GM12878 (cell line): ENCODE results near the gene GZMH. TPM values are rescaled to one million over a fixed set of nuclear protein-coding genes. Genes with fewer than 3 reads are reported as not detected.

Experiments used
- ATAC-seq: fragments of 200-7000 bp; cut with Tn5 transposase; 3 replicates; pipeline ENCODE4 v1.9.1; 2020; ENCODE audit warnings: mild to moderate bottlenecking, moderate library complexity
- BruUV-seq: library from RNA; stranded (reverse); fragments of 400-500 nt; replicated peaks from 2 replicates; lab custom pipeline; 2021; lab: Mats Ljungman, UMichigan
- CTCF ChIA-PET: fragments of 300-600 bp; sonication (Branson Sonifier 250); formaldehyde crosslinking; extraction: SDS; loops from one replicate; lab custom pipeline; 2021; ENCODE audit warnings: inconsistent platforms; lab: Yijun Ruan, JAX
- POLR2A ChIA-PET: fragments of 350-600 bp; formaldehyde crosslinking; extraction: SDS; loops from one replicate; lab custom pipeline; 2021; ENCODE audit warnings: inconsistent platforms; lab: Charles Lee
- RAD21 ChIA-PET: fragments of 300-600 bp; sonication (Branson Sonifier 250); formaldehyde crosslinking; loops from one replicate; lab custom pipeline; 2023; ENCODE audit warnings: antibody characterized with exemption; ENCODE audit not compliant: unreplicated experiment; lab: Charles Lee
- SMC1A ChIA-PET: fragments of 300-600 bp; sonication (Branson Sonifier 250); formaldehyde crosslinking; loops from one replicate; lab custom pipeline; 2023; ENCODE audit not compliant: unreplicated experiment, uncharacterized antibody; lab: Charles Lee
- DNase-seq: peaks from one replicate; pipeline ENCODE4 v3.0.0-alpha.2; 2011; ENCODE audit warnings: low read depth, low spot score
- FAIRE-seq: peaks from 3 replicates; lab custom pipeline; 2011; peaks lifted over from hg19 to GRCh38; lab: Jason Lieb, UNC
- H2AFZ ChIP-seq: 2 replicates; pipeline ENCODE4 v1.6.0; 2011; ENCODE audit warnings: low read depth, low read length, control low read depth; ENCODE audit not compliant: control insufficient read depth
- H3K27ac ChIP-seq: 2 replicates; pipeline ENCODE4 v1.5.1; 2011; ENCODE audit warnings: control low read depth; ENCODE audit not compliant: control insufficient read depth, insufficient read depth
- H3K27me3 ChIP-seq, 2 experiments: replicated peaks in 1 of 2; 2 replicates each; pipeline versions ENCODE4 v1.6.0 to v1.6.1; 2011; ENCODE audit warnings: low read length in 1 of 2; ENCODE audit not compliant: control insufficient read depth in 2 of 2, insufficient read depth in 2 of 2
- H3K36me3 ChIP-seq, 2 experiments: 2 replicates each; pipeline ENCODE4 v1.5.1; 2011; ENCODE audit warnings: low read length in 1 of 2; ENCODE audit not compliant: control insufficient read depth in 2 of 2, insufficient read depth in 2 of 2
- H3K4me1 ChIP-seq: 2 replicates; pipeline ENCODE4 v1.6.1; 2011; ENCODE audit warnings: mild to moderate bottlenecking, low read length, moderate library complexity, mixed read lengths; ENCODE audit not compliant: control insufficient read depth, insufficient read depth
- H3K4me2 ChIP-seq: 2 replicates; pipeline ENCODE4 v1.6.0; 2011; ENCODE audit warnings: control low read depth; ENCODE audit not compliant: control insufficient read depth, insufficient read depth
- H3K4me3 ChIP-seq: fragments of 200-600 bp; sonication (generic); 2 replicates; pipeline ENCODE4 v1.5.1; 2016
- H3K79me2 ChIP-seq: 2 replicates; pipeline ENCODE4 v1.6.0; 2011; ENCODE audit warnings: low read length; ENCODE audit not compliant: control insufficient read depth, insufficient read depth
- H3K9ac ChIP-seq: 2 replicates; pipeline ENCODE4 v1.8.0; 2011; ENCODE audit warnings: low read length, control low read depth, mixed read lengths; ENCODE audit not compliant: control insufficient read depth, insufficient read depth
- H3K9me3 ChIP-seq: replicated peaks from 3 replicates; pipeline ENCODE4 v1.5.1; 2011; ENCODE audit warnings: mild to moderate bottlenecking, low read length; ENCODE audit not compliant: control insufficient read depth, insufficient read depth
- H4K20me1 ChIP-seq: 2 replicates; pipeline ENCODE4 v1.6.0; 2011; ENCODE audit not compliant: control insufficient read depth, insufficient read depth
- BHLHE40 ChIP-seq, 2 experiments: fragments of 450-650 bp in 1 of 2; IDR thresholded peaks; 2 replicates each; pipeline ENCODE4 v1.6.1; 2011 to 2017; ENCODE audit warnings: low read depth in 2 of 2, borderline replicate concordance in 1 of 2, improper control_type of control experiment in 1 of 2, low read length in 1 of 2, mild to moderate bottlenecking in 1 of 2
- JUND ChIP-seq: IDR thresholded peaks from 2 replicates; pipeline ENCODE4 v1.6.1; 2012; ENCODE audit warnings: low read depth, mild to moderate bottlenecking, low read length, improper control_type of control experiment, moderate library complexity
- MEF2A ChIP-seq: IDR thresholded peaks from 2 replicates; pipeline ENCODE4 v1.6.1; 2011; ENCODE audit warnings: low read depth, mild to moderate bottlenecking, low read length, moderate library complexity; ENCODE audit not compliant: insufficient read depth
- NBN ChIP-seq: fragments of 450-650 bp; IDR thresholded peaks from 2 replicates; pipeline ENCODE4 v1.6.1; 2016
- ZSCAN29 ChIP-seq: fragments of 450-650 bp; IDR thresholded peaks from 2 replicates; pipeline ENCODE4 v1.6.1; 2017; ENCODE audit warnings: mild to moderate bottlenecking, moderate library complexity
- WGBS: methylation state at CpG from one replicate; pipeline ENCODE4 v1.1.6; 2016; ENCODE audit warnings: low lambda C conversion rate; ENCODE audit not compliant: insufficient replicate concordance, insufficient coverage; ENCODE audit errors: missing lambda C conversion rate; 5-methylcytosine and 5-hydroxymethylcytosine counted together
- in situ Hi-C: fragments of 300-500 bp; cut with MboI; formaldehyde crosslinking; loops from 9 replicates; pipeline ENCODE4 v1.14.3; 2018; ENCODE audit warnings: mixed read lengths
- intact Hi-C: fragments of 100-400 bp; cut with micrococcal nuclease; formaldehyde crosslinking; loops from one replicate; pipeline ENCODE4 v1.14.2; 2022; ENCODE audit not compliant: unreplicated experiment
- polyA plus RNA-seq, 11 experiments: library from polyadenylated mRNA; depleted of rRNA in 4 of 11; unstranded in 6 of 11; stranded (reverse) in 5 of 11; fragments of >200 nt; fragmentation: Nextera tagmentation in 4 of 11; fragmentation: Illumina TruSeq in 1 of 11; extraction: Ambion mirVana in 4 of 11; extraction: Trizol in 1 of 11; gene quantifications; 1 replicate in 1 of 11; 2 replicates in 10 of 11; pipeline versions ENCODE4 v1.2.1 to v1.2.3, GENCODE V29; 2011 to 2016; ENCODE audit warnings: inconsistent platforms in 2 of 11, missing spikeins in 2 of 11, low read depth in 1 of 11
- total RNA-seq, 4 experiments: library from RNA; depleted of rRNA in 3 of 4; stranded (reverse); fragments of >200 nt in 3 of 4; fragmentation: Illumina TruSeq in 1 of 4; extraction: Trizol in 1 of 4; gene quantifications; 2 replicates each; pipeline versions ENCODE4 v1.2.1 to v1.2.3, GENCODE V29; 2013 to 2021

GZMH gene
- total and polyA plus RNA-seq, 10 of the 15 experiments (the other 5 are each of a cell fraction or from before 2014, with no cell fraction given): 0.16 to 0.53 (median 0.22) TPM; not detected in 6

GRCh38 chr14:24630087-24630871 lies 20.8 kb upstream of the GZMH start (continued):
- no peak for TF ChIP-seq BHLHE40 (IDR thresholded peaks at IDR 0.05; ENCODE audit: borderline replicate concordance in 1 of 2, low read depth in 2 of 2, low read length in 1 of 2)
- TF ChIP-seq, all 136 proteins: peak for 0

- Histone ChIP-seq H2AFZ (no peak overlapping the region), H3K27me3 (no peaks in the 10 kb centered on the region), H3K4me2 (no peak overlapping the region), H3K4me1 (no peaks in the 10 kb centered on the region), H3K9ac (no peak overlapping the region), H4K20me1 (no peaks in the 10 kb centered on the region), H3K27ac (no peak overlapping the region), H3K9me3 (no peaks in the 10 kb centered on the region), H3K36me3 (no peaks in the 10 kb centered on the region), H3K79me2 (no peaks in the 10 kb centered on the region), H3K4me3 (no peak overlapping the region)
- ChIA-PET POLR2A (no interaction called here), CTCF (no interaction called here), RAD21 (no interaction called here), SMC1A (no interaction called here)
- in situ Hi-C loops (no loop called here), intact Hi-C loops (no loop called here)
- DNase-seq (no peak), ATAC-seq (no peak), FAIRE-seq (no peak)
- no TSS peak for BruUV-seq
- WGBS: 71% methylated on average over 6 of the region's 6 CpGs
- TF ChIP-seq JUND: no peak
- no peak for TF ChIP-seq NBN
Measured at GRCh38 chr14:24629521-24629920, 20.0 kb upstream of the GZMH start.

- ChIA-PET RAD21 (interaction anchor here (0.7 kb wide), 1 partner anchor 60 kb away, joined by 3 read pairs; no protein-coding TSS in a partner anchor), CTCF (interaction anchor here (1.5 to 1.6 kb wide), 2 partner anchors 8 to 65 kb away, joined by 5 to 6 read pairs; no protein-coding TSS in a partner anchor)
- no peaks in the 10 kb centered on the region for H3K79me2 ChIP-seq
- intact Hi-C loops: no loop called here
- no peak for FAIRE-seq
- TF ChIP-seq MEF2A (no peak), ZSCAN29 (no peak)
- TF ChIP-seq, all 136 proteins: peak for 0
- Histone ChIP-seq H3K9ac (no peak overlapping the region), H3K27ac (no peak overlapping the region), H3K4me2 (no peak overlapping the region), H3K36me3 (no peaks in the 10 kb centered on the region), H3K4me1 (peaks cover 19% of the 10 kb centered on the region), H3K9me3 (no peaks in the 10 kb centered on the region), H4K20me1 (no peaks in the 10 kb centered on the region), H3K4me3 (no peak overlapping the region), H3K27me3 (no peaks in the 10 kb centered on the region), H2AFZ (no peak overlapping the region)
- SMC1A ChIA-PET: interaction anchor here (1.2 to 1.8 kb wide), 2 partner anchors 9 to 43 kb away, joined by 3 to 4 read pairs; no protein-coding TSS in a partner anchor
- ATAC-seq (no peak), DNase-seq (no peak)
- in situ Hi-C loops: no loop called here
- 100% methylated on average over 2 of the region's 2 CpGs for WGBS
- no TSS peak for BruUV-seq
- POLR2A ChIA-PET: no interaction called here
Measured at GRCh38 chr14:24613747-24614146, 4.3 kb upstream of the GZMH start.
